DND-41 (cell line): ENCODE data around the gene PARVA.

Experiments
- ATAC-seq: fragments of 200-7000 bp; cut with Tn5 transposase; 3 replicates; pipeline ENCODE4 v1.9.1; 2021; ENCODE audit warnings: low read depth; ENCODE audit not compliant: insufficient read depth
- DNase-seq: peaks from one replicate; pipeline ENCODE4 v3.0.0-alpha.2; 2020
- H2AFZ ChIP-seq: 2 replicates; pipeline ENCODE4 v1.6.0; 2012; ENCODE audit warnings: low read depth, low read length
- H3K27ac ChIP-seq: 2 replicates; pipeline ENCODE4 v1.5.1; 2012; ENCODE audit warnings: low read length, inconsistent platforms
- H3K27me3 ChIP-seq: fragments of 200-600 bp; sonication (generic); 2 replicates; pipeline ENCODE4 v1.6.0; 2012; ENCODE audit warnings: low read length, mild to moderate bottlenecking, inconsistent platforms; ENCODE audit not compliant: insufficient read depth, poor library complexity
- H3K36me3 ChIP-seq: 2 replicates; pipeline ENCODE4 v1.5.1; 2012; ENCODE audit warnings: low read length, inconsistent platforms; ENCODE audit not compliant: insufficient read depth
- H3K4me1 ChIP-seq: 2 replicates; pipeline ENCODE4 v1.5.1; 2012; ENCODE audit warnings: mild to moderate bottlenecking, low read length; ENCODE audit not compliant: insufficient read depth
- H3K4me2 ChIP-seq: 2 replicates; pipeline ENCODE4 v1.6.0; 2012; ENCODE audit warnings: mild to moderate bottlenecking, moderate library complexity, low read length, inconsistent platforms; ENCODE audit not compliant: insufficient read depth
- H3K4me3 ChIP-seq, 2 experiments: fragments of 200-600 bp in 1 of 2; shearing (Covaris generic) in 1 of 2; 2 replicates each; pipeline ENCODE4 v1.5.1; 2012 to 2016; ENCODE audit warnings: inconsistent platforms in 2 of 2, low read length in 2 of 2, mild to moderate bottlenecking in 2 of 2, low read depth in 1 of 2, moderate library complexity in 1 of 2
- H3K79me2 ChIP-seq: 2 replicates; pipeline ENCODE4 v1.6.0; 2012; ENCODE audit warnings: low read length, inconsistent platforms; ENCODE audit not compliant: insufficient read depth
- H3K9ac ChIP-seq: 2 replicates; pipeline ENCODE4 v1.6.0; 2012; ENCODE audit warnings: low read depth, mild to moderate bottlenecking, inconsistent platforms, low read length, moderate library complexity
- H3K9me3 ChIP-seq: 2 replicates; pipeline ENCODE4 v1.5.1; 2012; ENCODE audit warnings: low read length, moderate library complexity, mild to moderate bottlenecking, inconsistent platforms; ENCODE audit not compliant: insufficient read depth, severe bottlenecking
- H4K20me1 ChIP-seq: 2 replicates; pipeline ENCODE4 v1.6.0; 2012; ENCODE audit warnings: low read length; ENCODE audit not compliant: insufficient read depth
- EZH2 ChIP-seq: IDR thresholded peaks from 3 replicates; pipeline ENCODE4 v1.6.1; 2012; ENCODE audit warnings: borderline replicate concordance, low read depth, mild to moderate bottlenecking, moderate library complexity, low read length, inconsistent platforms; ENCODE audit not compliant: severe bottlenecking
- TF ChIP-seq, protein P1 (sequence below): IDR thresholded peaks from 2 replicates; pipeline ENCODE4 v1.5.1; 2012; ENCODE audit warnings: borderline replicate concordance, low read length, moderate library complexity, mild to moderate bottlenecking; ENCODE audit not compliant: poor library complexity, severe bottlenecking; ENCODE audit errors: extremely low read depth

PARVA gene

DNA sequence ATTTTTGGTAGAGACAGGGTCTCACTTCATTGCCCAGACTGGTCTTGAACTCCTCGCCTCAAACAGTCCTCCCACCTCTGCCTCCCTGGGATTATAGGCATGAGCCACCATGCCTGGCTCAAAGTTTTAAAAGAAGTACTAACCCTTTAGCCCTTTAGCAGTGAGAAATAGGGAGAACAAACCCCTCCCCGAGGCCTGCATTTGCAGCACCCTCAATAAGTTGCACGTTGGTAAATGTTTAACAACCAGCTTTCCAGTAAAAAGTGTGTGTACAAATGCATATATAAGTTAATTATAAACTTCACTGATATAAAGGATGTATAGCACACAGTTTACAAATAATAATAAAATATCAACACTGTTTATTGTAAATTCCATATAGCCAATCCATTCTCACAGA, 51.8 kb downstream of the PARVA start:
- DNase-seq = no peak
- H3K9me3 ChIP-seq = no peaks in the 10 kb centered on the region
- H3K36me3 ChIP-seq = no peaks in the 10 kb centered on the region
- no peaks in the 10 kb centered on the region for H3K4me1 ChIP-seq
- H2AFZ ChIP-seq = no peak overlapping the region
- no peaks in the 10 kb centered on the region for H3K79me2 ChIP-seq
- no peak for ATAC-seq
- peaks cover 26% of the 10 kb centered on the region for H3K27me3 ChIP-seq
- no peak overlapping the region for H3K27ac ChIP-seq
- H4K20me1 ChIP-seq = no peaks in the 10 kb centered on the region
- no peak overlapping the region for H3K4me2 ChIP-seq
- TF ChIP-seq, protein P1, sequence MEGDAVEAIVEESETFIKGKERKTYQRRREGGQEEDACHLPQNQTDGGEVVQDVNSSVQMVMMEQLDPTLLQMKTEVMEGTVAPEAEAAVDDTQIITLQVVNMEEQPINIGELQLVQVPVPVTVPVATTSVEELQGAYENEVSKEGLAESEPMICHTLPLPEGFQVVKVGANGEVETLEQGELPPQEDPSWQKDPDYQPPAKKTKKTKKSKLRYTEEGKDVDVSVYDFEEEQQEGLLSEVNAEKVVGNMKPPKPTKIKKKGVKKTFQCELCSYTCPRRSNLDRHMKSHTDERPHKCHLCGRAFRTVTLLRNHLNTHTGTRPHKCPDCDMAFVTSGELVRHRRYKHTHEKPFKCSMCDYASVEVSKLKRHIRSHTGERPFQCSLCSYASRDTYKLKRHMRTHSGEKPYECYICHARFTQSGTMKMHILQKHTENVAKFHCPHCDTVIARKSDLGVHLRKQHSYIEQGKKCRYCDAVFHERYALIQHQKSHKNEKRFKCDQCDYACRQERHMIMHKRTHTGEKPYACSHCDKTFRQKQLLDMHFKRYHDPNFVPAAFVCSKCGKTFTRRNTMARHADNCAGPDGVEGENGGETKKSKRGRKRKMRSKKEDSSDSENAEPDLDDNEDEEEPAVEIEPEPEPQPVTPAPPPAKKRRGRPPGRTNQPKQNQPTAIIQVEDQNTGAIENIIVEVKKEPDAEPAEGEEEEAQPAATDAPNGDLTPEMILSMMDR = no peak
- no peak for TF ChIP-seq EZH2
- no peak overlapping the region for H3K4me3 ChIP-seq
- H3K9ac ChIP-seq = no peak overlapping the region

DNA sequence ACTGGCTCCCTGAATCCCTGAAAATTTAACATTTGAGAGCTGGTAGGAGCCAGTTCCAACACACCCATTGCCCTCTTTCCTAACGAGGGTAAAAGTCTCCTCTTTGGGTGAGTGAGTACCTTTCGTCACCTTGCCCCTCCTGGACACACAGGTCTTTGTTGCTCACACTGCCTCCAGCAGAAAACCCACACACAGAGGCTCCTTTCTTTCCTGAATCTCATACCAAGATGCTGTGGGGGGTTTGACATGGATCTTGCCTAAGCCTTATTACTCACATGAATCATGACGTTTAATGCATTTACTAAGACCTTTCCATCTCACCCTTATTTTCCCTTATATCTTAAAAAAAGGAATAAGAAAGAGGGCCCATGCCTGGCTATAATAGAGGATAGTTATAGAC, 53.0 kb downstream of the PARVA start:
- no peak for ATAC-seq
- Histone ChIP-seq H2AFZ (no peak overlapping the region), H3K9ac (no peak overlapping the region), H3K4me3 (no peak overlapping the region), H3K79me2 (no peaks in the 10 kb centered on the region), H3K4me2 (no peak overlapping the region), H3K27ac (no peak overlapping the region), H3K27me3 (peaks cover 30% of the 10 kb centered on the region), H3K4me1 (no peaks in the 10 kb centered on the region), H3K9me3 (no peaks in the 10 kb centered on the region), H4K20me1 (no peaks in the 10 kb centered on the region), H3K36me3 (no peaks in the 10 kb centered on the region)
- TF ChIP-seq, protein P1 = no peak
- no peak for TF ChIP-seq EZH2
- no peak for DNase-seq

DNA sequence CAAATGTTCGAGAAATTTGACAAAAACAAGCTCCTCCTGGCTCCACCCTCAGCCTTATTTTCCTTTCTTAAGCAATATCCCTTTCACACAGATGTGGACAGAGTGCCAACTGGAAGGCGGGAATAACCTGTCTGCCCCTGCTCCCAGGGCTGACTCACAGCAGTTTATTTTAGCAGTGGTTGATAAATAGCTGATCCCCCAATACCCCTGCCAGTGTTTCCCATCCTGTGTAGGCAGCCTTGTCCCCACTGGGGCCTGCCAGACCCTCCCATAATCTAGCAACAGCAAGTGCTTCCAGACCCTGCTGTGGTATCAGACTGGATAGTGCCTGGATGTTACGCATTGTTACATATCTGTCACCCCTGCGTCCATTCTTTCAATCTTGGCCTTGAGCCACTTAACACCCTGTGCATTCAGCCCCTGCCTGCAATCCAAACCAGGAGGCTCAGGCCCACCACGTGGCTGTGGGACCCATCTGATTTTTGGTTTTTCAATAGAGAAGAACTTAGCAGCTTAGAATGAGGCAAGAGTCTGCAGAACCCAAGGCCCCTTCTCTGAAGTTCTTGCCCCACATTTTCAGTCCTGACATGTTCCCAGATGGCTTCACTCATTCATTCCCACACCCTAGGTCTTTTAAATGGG, 53.7 kb downstream of the PARVA start:
- Histone ChIP-seq H3K4me3 (no peak overlapping the region), H3K4me1 (no peaks in the 10 kb centered on the region), H3K79me2 (no peaks in the 10 kb centered on the region), H4K20me1 (no peaks in the 10 kb centered on the region), H3K9ac (no peak overlapping the region), H3K27ac (no peak overlapping the region), H3K36me3 (no peaks in the 10 kb centered on the region), H3K27me3 (peaks cover 30% of the 10 kb centered on the region), H3K4me2 (no peak overlapping the region), H2AFZ (no peak overlapping the region), H3K9me3 (no peaks in the 10 kb centered on the region)
- ATAC-seq = no peak
- TF ChIP-seq EZH2 = no peak
- TF ChIP-seq, protein P1 = no peak
- DNase-seq = no peak
